ENCODE data around the gene COL1A1.

The COL1A1 gene

GRCh38 chr17:50150354-50151040 lies 50.9 kb downstream of the COL1A1 start, which contains the start of gene PPP1R9B:
Gene PPP1R9B, minus strand, starts transcription at chr17:50150677. Its CDS starts 164 bp downstream, at chr17:50150513.
- Histone ChIP-seq H3K9me3 (ENCODE audit: insufficient read depth, low read length, severe bottlenecking) (no peaks in the 10 kb centered on the region), H3K79me2 (ENCODE audit: insufficient read depth, low read length) (peaks cover 46% of the 10 kb centered on the region), H3K4me3 (ENCODE audit: low read depth in 1 of 2, low read length in 2 of 2) (peak within 1 kb of the TSS; percentile 58 to 72), H3K27me3 (ENCODE audit: insufficient read depth, low read length, poor library complexity) (no peaks in the 10 kb centered on the region), H3K27ac (ENCODE audit: low read length) (peak within 1 kb of the TSS; percentile 80), H4K20me1 (ENCODE audit: insufficient read depth, low read length) (peaks cover 40% of the 10 kb centered on the region), H3K36me3 (ENCODE audit: insufficient read depth, low read length) (peaks cover 14% of the 10 kb centered on the region), H3K4me2 (ENCODE audit: insufficient read depth, low read length) (peak within 1 kb of the TSS; percentile 88), H2AFZ (ENCODE audit: low read depth, low read length) (peak within 1 kb of the TSS; percentile 93), H3K9ac (ENCODE audit: low read depth, low read length) (peak within 1 kb of the TSS; percentile 89), H3K4me1 (ENCODE audit: insufficient read depth, low read length) (peaks cover 58% of the 10 kb centered on the region)
- TF ChIP-seq, protein P1, sequence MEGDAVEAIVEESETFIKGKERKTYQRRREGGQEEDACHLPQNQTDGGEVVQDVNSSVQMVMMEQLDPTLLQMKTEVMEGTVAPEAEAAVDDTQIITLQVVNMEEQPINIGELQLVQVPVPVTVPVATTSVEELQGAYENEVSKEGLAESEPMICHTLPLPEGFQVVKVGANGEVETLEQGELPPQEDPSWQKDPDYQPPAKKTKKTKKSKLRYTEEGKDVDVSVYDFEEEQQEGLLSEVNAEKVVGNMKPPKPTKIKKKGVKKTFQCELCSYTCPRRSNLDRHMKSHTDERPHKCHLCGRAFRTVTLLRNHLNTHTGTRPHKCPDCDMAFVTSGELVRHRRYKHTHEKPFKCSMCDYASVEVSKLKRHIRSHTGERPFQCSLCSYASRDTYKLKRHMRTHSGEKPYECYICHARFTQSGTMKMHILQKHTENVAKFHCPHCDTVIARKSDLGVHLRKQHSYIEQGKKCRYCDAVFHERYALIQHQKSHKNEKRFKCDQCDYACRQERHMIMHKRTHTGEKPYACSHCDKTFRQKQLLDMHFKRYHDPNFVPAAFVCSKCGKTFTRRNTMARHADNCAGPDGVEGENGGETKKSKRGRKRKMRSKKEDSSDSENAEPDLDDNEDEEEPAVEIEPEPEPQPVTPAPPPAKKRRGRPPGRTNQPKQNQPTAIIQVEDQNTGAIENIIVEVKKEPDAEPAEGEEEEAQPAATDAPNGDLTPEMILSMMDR (IDR thresholded peaks at IDR 0.05; ENCODE audit: borderline replicate concordance, extremely low read depth, low read length, poor library complexity, severe bottlenecking): no peak
- no peak for TF ChIP-seq EZH2 (IDR thresholded peaks at IDR 0.05; ENCODE audit: borderline replicate concordance, low read depth, low read length, severe bottlenecking)
- ATAC-seq (ENCODE audit: insufficient read depth, low read depth) (peak; percentile 16; the same call in 2 of the 3 replicates), DNase-seq (no peak)

GRCh38 chr17:50149417-50150353 lies 51.7 kb downstream of the COL1A1 start:
- H3K9ac ChIP-seq (ENCODE audit: low read depth, low read length): peak overlapping the region; percentile 89
- peaks cover 59% of the 10 kb centered on the region for H3K4me1 ChIP-seq (ENCODE audit: insufficient read depth, low read length)

DNA sequence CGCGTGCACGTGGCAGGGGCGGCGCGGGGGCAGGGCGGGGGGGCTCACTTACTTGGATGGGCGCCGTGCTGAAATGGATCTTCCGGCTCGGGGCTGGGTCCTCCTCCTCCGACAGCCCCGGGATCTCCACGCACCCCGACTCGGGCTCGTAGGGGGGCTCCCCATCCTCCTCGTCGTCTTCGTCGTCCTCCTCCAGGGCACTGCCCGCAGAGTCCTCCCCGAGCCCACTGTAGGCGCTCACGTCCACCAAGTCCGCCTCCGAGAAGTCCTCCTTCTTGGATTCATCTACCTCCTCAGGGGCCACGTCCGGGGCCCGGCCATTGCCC lies 52.4 kb downstream of the COL1A1 start:
- H2AFZ ChIP-seq (ENCODE audit: low read depth, low read length): peak overlapping the region; percentile 65

More at GRCh38 chr17:50149417-50150353, 51.7 kb downstream of the COL1A1 start:
- peaks cover 22% of the 10 kb centered on the region for H3K36me3 ChIP-seq (ENCODE audit: insufficient read depth, low read length)
- H4K20me1 ChIP-seq (ENCODE audit: insufficient read depth, low read length): peaks cover 48% of the 10 kb centered on the region
- peak overlapping the region; percentile 58 to 72 for H3K4me3 ChIP-seq (ENCODE audit: low read depth in 1 of 2, low read length in 2 of 2)
- H3K79me2 ChIP-seq (ENCODE audit: insufficient read depth, low read length): peaks cover 46% of the 10 kb centered on the region
- no peaks in the 10 kb centered on the region for H3K9me3 ChIP-seq (ENCODE audit: insufficient read depth, low read length, severe bottlenecking)
- no peaks in the 10 kb centered on the region for H3K27me3 ChIP-seq (ENCODE audit: insufficient read depth, low read length, poor library complexity)
- H2AFZ ChIP-seq (ENCODE audit: low read depth, low read length): peak overlapping the region; percentile 76
- peak overlapping the region; percentile 88 for H3K4me2 ChIP-seq (ENCODE audit: insufficient read depth, low read length)
- peak overlapping the region; percentile 66 for H3K27ac ChIP-seq (ENCODE audit: low read length)
- peak; percentile 18; the same call in 2 of the 3 replicates for ATAC-seq (ENCODE audit: insufficient read depth, low read depth)
- TF ChIP-seq EZH2 (IDR thresholded peaks at IDR 0.05; ENCODE audit: borderline replicate concordance, low read depth, low read length, severe bottlenecking): no peak
- TF ChIP-seq, protein P1 (IDR thresholded peaks at IDR 0.05; ENCODE audit: borderline replicate concordance, extremely low read depth, low read length, poor library complexity, severe bottlenecking): peak; percentile 34
- DNase-seq: peak; percentile 58

More for the DNA sequence above, 52.4 kb downstream of the COL1A1 start:
- ATAC-seq (ENCODE audit: insufficient read depth, low read depth) (no peak), DNase-seq (no peak)
- Histone ChIP-seq H3K27me3 (ENCODE audit: insufficient read depth, low read length, poor library complexity) (no peaks in the 10 kb centered on the region), H3K27ac (ENCODE audit: low read length) (peak overlapping the region; percentile 65), H3K36me3 (ENCODE audit: insufficient read depth, low read length) (peaks cover 28% of the 10 kb centered on the region), H3K9me3 (ENCODE audit: insufficient read depth, low read length, severe bottlenecking) (no peaks in the 10 kb centered on the region), H3K9ac (ENCODE audit: low read depth, low read length) (peak overlapping the region; percentile 89), H3K4me3 (ENCODE audit: low read depth in 1 of 2, low read length in 2 of 2) (peak overlapping the region; percentile 58 to 72), H4K20me1 (ENCODE audit: insufficient read depth, low read length) (peaks cover 54% of the 10 kb centered on the region), H3K79me2 (ENCODE audit: insufficient read depth, low read length) (peaks cover 46% of the 10 kb centered on the region), H3K4me2 (ENCODE audit: insufficient read depth, low read length) (peak overlapping the region; percentile 88), H3K4me1 (ENCODE audit: insufficient read depth, low read length) (peaks cover 59% of the 10 kb centered on the region)
- no peak for TF ChIP-seq EZH2 (IDR thresholded peaks at IDR 0.05; ENCODE audit: borderline replicate concordance, low read depth, low read length, severe bottlenecking)
- TF ChIP-seq, protein P1 (IDR thresholded peaks at IDR 0.05; ENCODE audit: borderline replicate concordance, extremely low read depth, low read length, poor library complexity, severe bottlenecking): no peak

Data from DND-41 (cell line).